GM18526 (cell line): ENCODE data around the gene UNC5C.

Source experiments
- POLR2A ChIP-seq: IDR thresholded peaks from 3 replicates; pipeline ENCODE4 v1.6.1; 2011; ENCODE audit not compliant: insufficient read length; ENCODE audit errors: extremely low read depth

The UNC5C gene

GRCh38 chr4:95238554-95238953, 310.2 kb downstream of the UNC5C start:
- TF ChIP-seq POLR2A = no peak

DNA sequence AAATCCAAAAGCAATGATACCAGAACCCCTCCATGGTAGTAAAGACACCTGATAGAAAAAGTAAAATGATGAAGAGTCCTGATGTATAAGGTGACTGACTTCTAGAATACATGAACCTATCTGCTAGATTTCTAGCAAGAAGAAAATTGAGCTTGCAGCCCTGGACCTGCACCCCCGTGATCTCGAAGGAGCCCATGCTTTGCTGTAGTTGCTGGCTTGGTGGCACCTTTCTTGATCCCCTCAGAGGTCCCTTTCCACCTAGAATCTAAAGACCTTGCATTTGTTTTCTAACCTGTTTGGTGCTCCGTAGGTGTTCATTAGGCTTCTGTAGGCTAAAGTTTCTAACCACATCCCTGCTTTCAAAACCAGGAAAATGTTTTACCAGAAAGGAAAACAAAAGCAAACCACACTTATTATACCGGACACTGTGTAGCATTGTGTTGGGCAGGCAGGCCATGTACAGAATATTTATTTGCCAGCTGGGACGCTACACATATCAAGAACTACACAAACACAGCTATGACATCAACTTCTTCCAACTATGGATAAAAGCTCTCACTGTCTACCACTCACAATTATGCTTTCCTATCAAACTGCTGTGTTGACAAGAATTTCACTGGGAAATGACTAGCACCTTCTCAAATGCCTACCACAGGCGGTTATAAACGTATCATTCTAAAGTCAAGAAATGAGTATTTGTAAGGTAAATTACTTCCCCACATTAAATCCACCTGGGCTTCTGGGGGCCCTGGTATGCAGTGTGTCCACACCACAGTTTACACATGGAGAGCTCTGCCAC, 316.2 kb downstream of the UNC5C start:
- TF ChIP-seq POLR2A = no peak

DNA sequence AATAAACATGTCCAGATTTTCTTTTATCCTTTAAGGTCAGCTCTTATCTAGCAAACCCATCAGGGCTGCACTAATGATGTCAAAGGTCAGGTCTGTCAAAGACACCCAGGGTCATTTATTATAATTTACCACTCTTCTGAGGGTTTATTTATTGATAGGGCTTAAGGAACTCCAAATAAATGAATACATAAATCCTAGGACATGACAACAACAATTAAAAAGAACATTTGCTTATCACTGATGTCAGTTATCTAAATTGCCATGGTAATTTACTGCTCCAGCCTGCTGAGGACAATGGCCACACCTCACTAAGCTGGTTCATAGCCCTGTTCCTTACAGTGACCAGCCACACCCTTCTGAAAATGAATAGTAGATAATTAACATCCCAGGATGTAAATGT, 317.1 kb downstream of the UNC5C start:
- TF ChIP-seq POLR2A = no peak

DNA sequence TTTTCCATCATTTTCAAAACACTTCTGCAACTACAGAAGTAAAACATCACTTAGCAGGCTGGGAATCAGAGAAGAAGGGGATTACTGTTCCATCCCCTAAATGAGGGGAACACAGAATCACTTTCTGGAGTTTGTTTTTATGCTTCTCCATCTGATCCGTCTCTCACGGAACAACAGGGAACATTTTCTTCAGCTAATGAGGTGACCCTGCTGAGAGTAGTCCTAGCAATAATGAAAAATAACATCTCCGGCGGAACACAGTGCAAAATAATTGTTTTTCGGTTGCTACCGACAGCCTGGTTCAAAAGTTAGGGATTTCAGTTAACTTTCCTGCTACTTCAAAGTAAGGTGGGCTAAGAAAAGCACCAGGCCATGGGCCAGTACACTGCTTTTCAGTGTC, 322.9 kb downstream of the UNC5C start:
- no peak for TF ChIP-seq POLR2A

DNA sequence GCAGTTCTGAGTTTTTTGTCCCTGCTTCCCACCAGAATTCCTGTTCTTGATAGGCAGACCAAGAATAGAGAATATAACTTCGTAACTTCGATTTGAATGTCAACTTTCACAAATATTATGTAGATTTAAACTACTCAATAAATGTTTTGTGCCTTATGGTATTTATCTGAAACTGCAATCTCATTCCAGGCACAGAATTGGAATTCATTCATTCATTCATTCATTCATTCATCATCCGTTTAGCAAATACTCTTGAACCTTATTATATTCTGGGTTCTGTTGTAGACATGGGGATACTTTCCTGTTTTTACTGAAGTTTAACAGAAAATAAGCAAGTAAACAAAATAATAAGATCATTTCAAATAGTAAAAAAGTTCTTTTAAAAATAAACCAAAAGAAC, 324.4 kb downstream of the UNC5C start:
- TF ChIP-seq POLR2A = no peak

- TF ChIP-seq POLR2A = no peak
Observed at GRCh38 chr4:95220205-95221175, 328.3 kb downstream of the UNC5C start.

- no peak for TF ChIP-seq POLR2A
Observed at GRCh38 chr4:95219109-95219508, 329.7 kb downstream of the UNC5C start.

DNA sequence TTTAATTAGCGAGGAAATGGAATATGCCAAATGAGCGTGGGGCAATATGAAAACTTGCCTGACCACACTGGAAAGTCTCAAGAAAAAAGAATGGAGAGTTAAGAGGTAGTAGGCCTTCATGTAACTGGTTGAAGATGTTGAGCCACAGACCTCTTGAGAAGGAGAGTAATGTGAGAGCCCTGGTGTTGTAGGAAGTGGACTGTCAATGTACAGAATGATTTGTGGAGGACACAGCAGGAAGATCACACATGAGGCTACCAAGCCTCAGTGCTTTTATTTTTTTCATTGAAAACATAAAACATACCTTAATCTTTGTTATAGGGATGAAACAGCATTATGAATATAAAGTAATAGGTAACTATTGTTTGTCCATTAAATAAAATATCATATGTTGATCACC, 331.6 kb downstream of the UNC5C start:
- TF ChIP-seq POLR2A = no peak

GRCh38 chr4:95216636-95217035, 332.1 kb downstream of the UNC5C start:
- no peak for TF ChIP-seq POLR2A

DNA sequence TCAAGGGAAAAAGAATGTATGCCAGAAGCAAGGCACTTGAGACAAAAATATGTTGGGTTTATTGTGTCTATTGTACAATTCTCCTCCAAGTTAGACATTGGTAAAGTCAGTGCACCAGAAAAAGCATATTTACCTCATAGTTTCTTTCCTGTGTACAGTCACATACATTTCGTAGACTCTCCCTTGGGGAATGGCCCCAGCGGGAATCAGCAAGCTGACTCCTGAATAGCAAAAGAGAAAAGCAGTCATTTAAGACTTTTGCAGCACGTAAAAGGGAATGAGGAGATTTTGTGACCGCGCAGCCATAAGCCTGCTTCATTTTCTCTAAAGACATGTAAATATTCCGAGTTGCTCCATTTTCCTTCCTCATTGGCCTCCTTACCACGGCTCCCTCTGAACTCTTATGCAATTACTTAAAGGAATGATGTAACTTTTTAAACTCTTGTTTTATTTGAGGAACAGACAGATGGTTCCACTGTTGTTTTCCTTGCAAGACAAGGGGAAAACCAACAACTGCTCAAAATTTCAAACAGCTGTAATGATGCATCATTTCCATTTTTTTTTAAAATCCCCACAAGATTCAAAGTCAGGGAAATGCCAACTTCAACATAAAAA, 332.7 kb downstream of the UNC5C start:
- TF ChIP-seq POLR2A = no peak

DNA sequence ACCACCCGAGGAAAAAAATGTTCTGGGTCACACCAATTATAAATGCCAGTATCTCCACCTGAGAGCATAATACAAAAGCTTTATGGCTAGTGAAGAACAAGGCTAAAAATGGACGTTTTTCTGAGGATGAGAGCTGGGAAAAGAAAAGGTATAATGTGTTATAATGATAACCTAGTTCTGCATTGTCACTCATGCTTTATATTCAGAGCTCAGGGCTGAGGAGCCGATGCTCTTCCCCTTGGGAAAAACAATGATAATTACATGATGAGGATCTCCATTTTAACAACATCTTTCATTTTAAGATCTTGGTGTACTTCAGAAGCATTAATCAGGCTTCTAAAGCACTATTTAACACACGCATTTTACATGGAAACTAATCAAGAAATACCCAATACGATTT, 333.7 kb downstream of the UNC5C start:
- TF ChIP-seq POLR2A = no peak

- no peak for TF ChIP-seq POLR2A
Observed at GRCh38 chr4:95214408-95214807, 334.4 kb downstream of the UNC5C start.

- TF ChIP-seq POLR2A = no peak
Observed at GRCh38 chr4:95213366-95213765, 335.4 kb downstream of the UNC5C start.

GRCh38 chr4:95212692-95213091, 336.1 kb downstream of the UNC5C start:
- no peak for TF ChIP-seq POLR2A

- TF ChIP-seq POLR2A = no peak
Observed at GRCh38 chr4:95209927-95210326, 338.8 kb downstream of the UNC5C start.

GRCh38 chr4:95204873-95205272, 343.9 kb downstream of the UNC5C start:
- TF ChIP-seq POLR2A = no peak
